COLO668 (cell line): ENCODE measurements around the gene PUM1.

ENCODE experiments used
- DNase-seq: peaks from one replicate; lab custom pipeline; 2025; ENCODE audit not compliant: unreplicated experiment; lab: John Stamatoyannopoulos, UW

PUM1 gene

GRCh38 chr1:30895944-30896660, 169.4 kb downstream of the PUM1 start:
- no peak for DNase-seq

GRCh38 chr1:30895382-30895943, 170.1 kb downstream of the PUM1 start:
- DNase-seq = no peak

GRCh38 chr1:30894508-30894973, 171.0 kb downstream of the PUM1 start:
- no peak for DNase-seq

GRCh38 chr1:30893776-30894507, 171.6 kb downstream of the PUM1 start:
- DNase-seq = no peak

- DNase-seq = no peak
These were observed 172.8 kb downstream of the PUM1 start for GRCh38 chr1:30892671-30893073.

- DNase-seq = no peak
These were observed 174.3 kb downstream of the PUM1 start for GRCh38 chr1:30891227-30891552.

GRCh38 chr1:30890502-30891226, 174.9 kb downstream of the PUM1 start:
- DNase-seq = no peak

GRCh38 chr1:30889511-30889910, 176.0 kb downstream of the PUM1 start:
- no peak for DNase-seq

GRCh38 chr1:30888975-30889374, 176.5 kb downstream of the PUM1 start:
- DNase-seq = no peak

GRCh38 chr1:30888391-30888790, 177.1 kb downstream of the PUM1 start:
- DNase-seq = no peak

- no peak for DNase-seq
These were observed 177.8 kb downstream of the PUM1 start for GRCh38 chr1:30887485-30888315.

GRCh38 chr1:30886710-30887428, 178.6 kb downstream of the PUM1 start:
- DNase-seq = peak; percentile 84

- no peak for DNase-seq
These were observed 179.7 kb downstream of the PUM1 start for GRCh38 chr1:30885570-30886522.

GRCh38 chr1:30884723-30885122, 180.8 kb downstream of the PUM1 start:
- DNase-seq = no peak

GRCh38 chr1:30883389-30884172, 181.9 kb downstream of the PUM1 start:
- no peak for DNase-seq

GRCh38 chr1:30882678-30883388, 182.7 kb downstream of the PUM1 start:
- DNase-seq = no peak
